ENCODE measurements around the gene SLC17A2.

DNA sequence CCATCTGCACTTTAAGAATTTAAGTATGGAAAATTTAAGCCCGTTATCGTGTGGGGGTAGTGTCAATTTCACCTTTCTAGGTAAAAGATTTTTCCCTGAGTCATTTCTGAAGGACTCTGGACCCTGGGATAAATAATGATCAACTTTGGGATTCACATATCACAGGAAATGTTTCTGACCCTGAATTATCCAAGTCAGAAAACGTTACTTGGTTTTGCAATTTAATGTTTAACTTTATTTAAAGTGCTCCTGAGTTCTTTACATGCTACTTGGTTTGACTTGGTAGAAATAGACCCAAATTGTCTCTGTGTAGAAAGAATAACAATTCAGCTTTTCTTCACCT, 55.0 kb downstream of the SLC17A2 start:
- TF ChIP-seq POLR2A (IDR thresholded peaks at IDR 0.05), result no peak
- TF ChIP-seq, protein P1, sequence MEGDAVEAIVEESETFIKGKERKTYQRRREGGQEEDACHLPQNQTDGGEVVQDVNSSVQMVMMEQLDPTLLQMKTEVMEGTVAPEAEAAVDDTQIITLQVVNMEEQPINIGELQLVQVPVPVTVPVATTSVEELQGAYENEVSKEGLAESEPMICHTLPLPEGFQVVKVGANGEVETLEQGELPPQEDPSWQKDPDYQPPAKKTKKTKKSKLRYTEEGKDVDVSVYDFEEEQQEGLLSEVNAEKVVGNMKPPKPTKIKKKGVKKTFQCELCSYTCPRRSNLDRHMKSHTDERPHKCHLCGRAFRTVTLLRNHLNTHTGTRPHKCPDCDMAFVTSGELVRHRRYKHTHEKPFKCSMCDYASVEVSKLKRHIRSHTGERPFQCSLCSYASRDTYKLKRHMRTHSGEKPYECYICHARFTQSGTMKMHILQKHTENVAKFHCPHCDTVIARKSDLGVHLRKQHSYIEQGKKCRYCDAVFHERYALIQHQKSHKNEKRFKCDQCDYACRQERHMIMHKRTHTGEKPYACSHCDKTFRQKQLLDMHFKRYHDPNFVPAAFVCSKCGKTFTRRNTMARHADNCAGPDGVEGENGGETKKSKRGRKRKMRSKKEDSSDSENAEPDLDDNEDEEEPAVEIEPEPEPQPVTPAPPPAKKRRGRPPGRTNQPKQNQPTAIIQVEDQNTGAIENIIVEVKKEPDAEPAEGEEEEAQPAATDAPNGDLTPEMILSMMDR (IDR thresholded peaks at IDR 0.05), result no peak
